SK-N-MC (cell line): ENCODE measurements around the gene R3HDM2.

Experiments
- DNase-seq: peaks from one replicate; pipeline ENCODE4 v3.0.0-alpha.2; 2011; ENCODE audit warnings: low read depth, low spot score
- H3K27ac ChIP-seq: fragments of 200-600 bp; sonication (generic); 2 replicates; pipeline ENCODE4 v1.5.1; 2016; ENCODE audit warnings: mixed run types
- H3K36me3 ChIP-seq: fragments of 200-600 bp; sonication (generic); 2 replicates; pipeline ENCODE4 v1.6.1; 2017; ENCODE audit warnings: antibody characterized with exemption, low read length, mixed read lengths; ENCODE audit not compliant: insufficient read depth
- H3K4me3 ChIP-seq: fragments of 200-600 bp; sonication (generic); 2 replicates; pipeline ENCODE4 v1.5.1; 2016
- H3K9ac ChIP-seq: fragments of 200-600 bp; sonication (generic); 2 replicates; pipeline ENCODE4 v1.8.0; 2017; ENCODE audit warnings: mixed run types, mixed read lengths; ENCODE audit not compliant: insufficient read length
- H3K9me3 ChIP-seq: fragments of 200-600 bp; sonication (generic); 2 replicates; pipeline ENCODE4 v1.6.1; 2017; ENCODE audit warnings: low read depth, mild to moderate bottlenecking, antibody characterized with exemption, low read length, moderate library complexity, mixed read lengths
- EZH2 ChIP-seq: fragments of 200-600 bp; sonication (generic); IDR thresholded peaks from one replicate; pipeline ENCODE4 v1.6.1; 2017; ENCODE audit warnings: antibody characterized with exemption
- FOXP2 ChIP-seq: optimal IDR thresholded peaks from 2 replicates; pipeline ENCODE3; 2011; ENCODE audit warnings: mild to moderate bottlenecking, moderate library complexity; ENCODE audit not compliant: insufficient read depth; ENCODE audit errors: extremely low read length, control extremely low read depth
- POLR2AphosphoS5 ChIP-seq: IDR thresholded peaks from 2 replicates; pipeline ENCODE4 v1.6.1; 2012; ENCODE audit warnings: mild to moderate bottlenecking, low read depth, low read length, borderline replicate concordance

The R3HDM2 gene

DNA sequence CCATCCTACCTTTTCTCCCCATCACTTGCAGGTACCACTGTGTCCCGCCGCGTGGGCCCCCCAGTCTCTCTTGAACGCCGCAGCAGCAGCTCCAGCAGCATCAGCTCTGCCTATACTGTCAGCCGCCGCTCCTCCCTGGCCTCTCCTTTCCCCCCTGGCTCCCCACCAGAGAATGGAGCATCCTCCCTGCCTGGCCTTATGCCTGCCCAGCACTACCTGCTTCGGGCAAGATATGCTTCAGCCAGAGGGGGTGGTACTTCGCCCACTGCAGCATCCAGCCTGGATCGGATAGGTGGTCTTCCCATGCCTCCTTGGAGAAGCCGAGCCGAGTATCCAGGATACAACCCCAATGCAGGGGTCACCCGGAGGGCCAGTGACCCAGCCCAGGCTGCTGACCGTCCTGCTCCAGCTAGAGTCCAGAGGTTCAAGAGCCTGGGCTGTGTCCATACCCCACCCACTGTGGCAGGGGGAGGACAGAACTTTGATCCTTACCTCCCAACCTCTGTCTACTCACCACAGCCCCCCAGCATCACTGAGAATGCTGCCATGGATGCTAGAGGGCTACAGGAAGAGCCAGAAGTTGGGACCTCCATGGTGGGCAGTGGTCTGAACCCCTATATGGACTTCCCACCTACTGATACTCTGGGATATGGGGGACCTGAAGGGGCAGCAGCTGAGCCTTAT, 39.6 kb upstream of the R3HDM2 start:
- Histone ChIP-seq H3K36me3 (no peaks in the 10 kb centered on the region), H3K4me3 (no peak overlapping the region), H3K27ac (no peak overlapping the region), H3K9ac (no peak overlapping the region), H3K9me3 (no peaks in the 10 kb centered on the region)
- TF ChIP-seq EZH2 (no peak), POLR2AphosphoS5 (no peak), FOXP2 (no peak)
- DNase-seq, result no peak

DNA sequence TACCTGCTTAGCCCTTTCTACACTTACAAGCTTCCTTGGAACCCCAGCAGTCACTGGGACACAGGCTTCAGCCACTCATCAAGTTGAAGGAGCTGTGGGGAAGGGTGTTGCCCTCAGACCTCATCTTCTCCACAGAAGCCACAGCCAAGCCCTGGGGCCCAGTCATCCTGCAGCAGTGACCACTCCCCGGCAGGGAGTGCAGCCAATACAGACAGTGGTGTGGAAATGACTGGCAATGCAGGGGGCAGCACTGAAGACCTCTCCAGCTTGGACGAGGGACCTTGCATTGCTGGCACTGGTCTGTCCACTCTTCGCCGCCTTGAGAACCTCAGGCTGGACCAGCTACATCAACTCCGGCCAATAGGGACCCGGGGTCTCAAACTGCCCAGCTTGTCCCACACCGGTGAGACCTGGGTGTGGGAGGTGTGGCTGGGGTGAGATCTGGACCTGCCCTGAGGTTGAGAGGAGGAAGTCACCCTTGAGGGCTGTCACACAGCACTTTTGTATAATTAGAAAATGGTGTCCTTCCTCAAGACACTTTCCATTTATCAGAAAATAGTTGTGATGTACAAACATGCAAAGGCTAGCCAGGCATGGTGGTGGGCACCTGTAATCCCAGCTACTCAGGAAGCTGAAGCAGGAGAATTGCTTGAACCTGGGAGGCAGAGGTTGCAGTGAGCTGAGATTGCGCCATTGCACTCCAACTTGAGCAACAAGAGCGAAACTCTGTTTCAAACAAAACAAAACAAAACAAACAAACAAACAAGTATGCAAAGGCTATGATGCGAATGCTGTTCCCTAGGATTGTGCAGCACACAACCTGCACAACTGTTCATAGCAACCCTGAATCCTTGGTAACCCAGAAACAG, 38.7 kb upstream of the R3HDM2 start:
- no peak for DNase-seq
- no peak overlapping the region for H3K9ac ChIP-seq
- no peak overlapping the region for H3K27ac ChIP-seq
- H3K36me3 ChIP-seq, result no peaks in the 10 kb centered on the region
- H3K4me3 ChIP-seq, result no peak overlapping the region
- no peak for TF ChIP-seq EZH2
- TF ChIP-seq FOXP2, result no peak
- H3K9me3 ChIP-seq, result no peaks in the 10 kb centered on the region

DNA sequence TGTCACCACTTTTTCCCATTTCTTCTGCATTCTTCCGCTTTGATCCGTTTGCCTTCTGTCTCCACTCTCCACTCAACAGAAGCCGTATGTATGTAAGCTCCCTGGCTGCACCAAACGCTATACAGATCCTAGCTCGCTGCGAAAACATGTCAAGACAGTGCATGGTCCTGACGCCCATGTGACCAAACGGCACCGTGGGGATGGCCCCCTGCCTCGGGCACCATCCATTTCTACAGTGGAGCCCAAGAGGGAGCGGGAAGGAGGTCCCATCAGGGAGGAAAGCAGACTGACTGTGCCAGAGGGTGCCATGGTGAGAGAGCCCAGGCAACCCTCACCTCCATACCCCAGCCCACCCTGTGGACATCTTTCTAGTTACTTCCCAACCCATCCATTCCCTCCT, 37.1 kb upstream of the R3HDM2 start:
- H3K36me3 ChIP-seq, result no peaks in the 10 kb centered on the region
- no peak overlapping the region for H3K9ac ChIP-seq
- TF ChIP-seq FOXP2, result no peak
- TF ChIP-seq EZH2, result no peak
- no peak for TF ChIP-seq POLR2AphosphoS5
- no peak overlapping the region for H3K4me3 ChIP-seq
- no peaks in the 10 kb centered on the region for H3K9me3 ChIP-seq
- no peak for DNase-seq
- no peak overlapping the region for H3K27ac ChIP-seq

GRCh38 chr12:57467212-57467874, 36.5 kb upstream of the R3HDM2 start:
- no peaks in the 10 kb centered on the region for H3K9me3 ChIP-seq
- H3K4me3 ChIP-seq, result no peak overlapping the region
- no peak overlapping the region for H3K9ac ChIP-seq
- H3K27ac ChIP-seq, result no peak overlapping the region
- DNase-seq, result no peak
- H3K36me3 ChIP-seq, result no peaks in the 10 kb centered on the region
- TF ChIP-seq POLR2AphosphoS5 (no peak), FOXP2 (no peak), EZH2 (no peak)

DNA sequence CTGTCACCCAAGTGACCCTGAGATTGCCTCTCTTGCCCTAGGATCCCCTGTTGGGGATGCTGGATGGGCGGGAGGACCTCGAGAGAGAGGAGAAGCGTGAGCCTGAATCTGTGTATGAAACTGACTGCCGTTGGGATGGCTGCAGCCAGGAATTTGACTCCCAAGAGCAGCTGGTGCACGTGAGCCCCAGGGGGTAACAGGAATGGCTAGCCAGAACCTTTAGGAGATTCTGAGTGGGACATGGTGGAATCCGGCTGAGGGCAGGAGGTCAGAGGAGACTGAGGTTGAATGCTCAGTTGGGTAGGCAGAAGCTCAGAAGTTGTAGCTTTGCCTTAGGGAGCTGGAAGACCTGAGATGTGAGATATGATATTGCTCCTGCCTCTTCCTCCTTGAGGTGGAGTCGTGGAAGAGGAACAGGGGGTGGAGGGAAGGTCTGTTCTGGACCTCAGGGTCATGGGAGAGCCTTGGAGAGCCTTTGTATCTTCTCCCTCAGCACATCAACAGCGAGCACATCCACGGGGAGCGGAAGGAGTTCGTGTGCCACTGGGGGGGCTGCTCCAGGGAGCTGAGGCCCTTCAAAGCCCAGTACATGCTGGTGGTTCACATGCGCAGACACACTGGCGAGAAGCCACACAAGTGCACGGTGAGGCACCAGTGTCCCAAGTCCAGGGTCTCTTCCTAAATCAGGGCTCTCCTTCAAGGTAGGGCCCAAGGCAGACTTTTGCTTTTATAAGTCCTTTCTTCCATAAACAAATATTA, 35.1 kb upstream of the R3HDM2 start:
- H3K4me3 ChIP-seq, result no peak overlapping the region
- no peak for TF ChIP-seq POLR2AphosphoS5
- TF ChIP-seq FOXP2, result no peak
- TF ChIP-seq EZH2, result no peak
- no peaks in the 10 kb centered on the region for H3K36me3 ChIP-seq
- H3K27ac ChIP-seq, result no peak overlapping the region
- DNase-seq, result no peak
- H3K9ac ChIP-seq, result no peak overlapping the region
- H3K9me3 ChIP-seq, result no peaks in the 10 kb centered on the region

DNA sequence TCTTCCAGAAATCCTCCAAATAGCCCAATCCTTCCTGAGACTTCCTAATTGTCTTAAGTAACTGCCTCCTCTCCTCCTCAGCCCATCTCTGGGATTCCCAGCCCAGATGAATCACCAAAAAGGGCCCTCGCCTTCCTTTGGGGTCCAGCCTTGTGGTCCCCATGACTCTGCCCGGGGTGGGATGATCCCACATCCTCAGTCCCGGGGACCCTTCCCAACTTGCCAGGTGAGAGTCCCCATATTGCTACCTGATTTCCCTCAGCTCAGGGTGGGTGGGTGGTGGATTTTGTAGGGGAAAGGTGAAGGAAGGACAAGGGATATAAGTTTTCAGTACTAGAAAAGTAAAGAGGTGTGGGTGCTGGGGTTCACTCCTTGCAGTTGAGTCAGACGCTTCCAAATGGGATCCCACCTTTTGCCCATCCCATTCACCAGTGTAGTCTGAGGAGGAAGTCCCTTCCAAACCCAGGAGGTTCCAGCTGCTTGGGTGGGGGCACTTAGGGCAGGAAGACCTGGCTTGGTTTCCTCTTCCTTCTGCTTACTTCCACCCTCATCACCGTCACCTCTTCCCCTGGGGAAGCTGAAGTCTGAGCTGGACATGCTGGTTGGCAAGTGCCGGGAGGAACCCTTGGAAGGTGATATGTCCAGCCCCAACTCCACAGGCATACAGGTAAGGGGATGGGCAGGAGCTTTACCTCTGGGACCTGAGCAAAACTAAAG, 34.3 kb upstream of the R3HDM2 start:
- no peaks in the 10 kb centered on the region for H3K36me3 ChIP-seq
- no peak for DNase-seq
- no peak overlapping the region for H3K9ac ChIP-seq
- TF ChIP-seq EZH2 (no peak), POLR2AphosphoS5 (no peak), FOXP2 (no peak)
- no peak overlapping the region for H3K27ac ChIP-seq
- no peak overlapping the region for H3K4me3 ChIP-seq
- H3K9me3 ChIP-seq, result no peaks in the 10 kb centered on the region

DNA sequence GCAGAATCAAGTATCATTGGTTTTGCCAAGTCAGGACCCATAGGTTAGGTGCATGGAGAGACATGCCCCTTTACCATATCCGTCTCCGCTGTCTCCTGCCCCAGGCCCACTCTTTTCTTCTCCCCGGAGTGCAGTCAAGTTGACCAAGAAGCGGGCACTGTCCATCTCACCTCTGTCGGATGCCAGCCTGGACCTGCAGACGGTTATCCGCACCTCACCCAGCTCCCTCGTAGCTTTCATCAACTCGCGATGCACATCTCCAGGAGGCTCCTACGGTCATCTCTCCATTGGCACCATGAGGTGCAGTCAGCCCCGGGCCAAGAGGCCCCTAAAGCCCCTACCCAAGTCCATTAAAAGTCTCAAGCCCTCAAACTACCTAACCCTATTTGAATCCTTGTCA, 33.7 kb upstream of the R3HDM2 start:
- no peak overlapping the region for H3K4me3 ChIP-seq
- TF ChIP-seq POLR2AphosphoS5, result no peak
- TF ChIP-seq FOXP2, result no peak
- TF ChIP-seq EZH2, result no peak
- H3K36me3 ChIP-seq, result no peaks in the 10 kb centered on the region
- no peaks in the 10 kb centered on the region for H3K9me3 ChIP-seq
- H3K27ac ChIP-seq, result no peak overlapping the region
- no peak for DNase-seq
- no peak overlapping the region for H3K9ac ChIP-seq
